ENCODE measurements around the gene SEZ6.

- TF ChIP-seq, protein P1, sequence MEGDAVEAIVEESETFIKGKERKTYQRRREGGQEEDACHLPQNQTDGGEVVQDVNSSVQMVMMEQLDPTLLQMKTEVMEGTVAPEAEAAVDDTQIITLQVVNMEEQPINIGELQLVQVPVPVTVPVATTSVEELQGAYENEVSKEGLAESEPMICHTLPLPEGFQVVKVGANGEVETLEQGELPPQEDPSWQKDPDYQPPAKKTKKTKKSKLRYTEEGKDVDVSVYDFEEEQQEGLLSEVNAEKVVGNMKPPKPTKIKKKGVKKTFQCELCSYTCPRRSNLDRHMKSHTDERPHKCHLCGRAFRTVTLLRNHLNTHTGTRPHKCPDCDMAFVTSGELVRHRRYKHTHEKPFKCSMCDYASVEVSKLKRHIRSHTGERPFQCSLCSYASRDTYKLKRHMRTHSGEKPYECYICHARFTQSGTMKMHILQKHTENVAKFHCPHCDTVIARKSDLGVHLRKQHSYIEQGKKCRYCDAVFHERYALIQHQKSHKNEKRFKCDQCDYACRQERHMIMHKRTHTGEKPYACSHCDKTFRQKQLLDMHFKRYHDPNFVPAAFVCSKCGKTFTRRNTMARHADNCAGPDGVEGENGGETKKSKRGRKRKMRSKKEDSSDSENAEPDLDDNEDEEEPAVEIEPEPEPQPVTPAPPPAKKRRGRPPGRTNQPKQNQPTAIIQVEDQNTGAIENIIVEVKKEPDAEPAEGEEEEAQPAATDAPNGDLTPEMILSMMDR (IDR thresholded peaks at IDR 0.05), result no peak
- no peak for TF ChIP-seq EP300 (IDR thresholded peaks at IDR 0.05)
Measured at GRCh38 chr17:29022074-29022473, 16.2 kb upstream of the SEZ6 start.
